22Rv1 (cell line): Measurements from ENCODE around the gene FOXP1.

Source experiments
- ZFX ChIP-seq: fragments of 450-650 bp; IDR thresholded peaks from 2 replicates; pipeline ENCODE4 v1.6.1; 2017; ENCODE audit warnings: antibody characterized with exemption, borderline replicate concordance
- TF ChIP-seq, protein P1 (sequence below): fragments of 450-650 bp; IDR thresholded peaks from 2 replicates; pipeline ENCODE4 v1.5.1; 2017; ENCODE audit warnings: mild to moderate bottlenecking

DNA sequence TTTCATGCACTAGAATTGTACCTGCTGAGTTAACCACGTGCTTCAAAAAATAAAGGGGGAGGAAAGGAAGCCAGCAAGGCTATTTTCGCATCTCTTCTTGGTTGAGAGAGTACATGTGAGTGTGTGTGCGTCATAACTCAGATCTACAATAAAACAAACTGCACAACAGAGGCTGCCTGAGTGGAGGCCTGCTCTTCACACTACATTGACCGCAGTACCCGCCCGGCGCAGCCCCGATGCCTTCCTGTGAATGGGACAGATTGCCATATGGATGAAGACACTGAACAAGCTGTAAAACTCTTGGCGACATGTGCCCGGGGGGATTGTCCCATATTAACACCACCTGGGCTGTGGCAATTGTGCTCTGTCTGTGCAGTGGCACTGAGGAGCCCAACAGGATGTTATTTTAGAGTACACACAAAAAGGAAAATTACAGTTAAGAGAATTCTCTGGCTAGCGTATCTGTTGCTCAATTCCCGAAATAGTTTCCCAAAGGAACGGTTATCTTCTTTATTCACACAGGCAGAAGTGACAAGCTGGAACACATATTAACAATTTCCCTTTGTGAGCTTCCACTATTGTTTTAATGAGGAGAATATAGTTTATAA lies 551.5 kb downstream of the FOXP1 start:
- TF ChIP-seq, protein P1, sequence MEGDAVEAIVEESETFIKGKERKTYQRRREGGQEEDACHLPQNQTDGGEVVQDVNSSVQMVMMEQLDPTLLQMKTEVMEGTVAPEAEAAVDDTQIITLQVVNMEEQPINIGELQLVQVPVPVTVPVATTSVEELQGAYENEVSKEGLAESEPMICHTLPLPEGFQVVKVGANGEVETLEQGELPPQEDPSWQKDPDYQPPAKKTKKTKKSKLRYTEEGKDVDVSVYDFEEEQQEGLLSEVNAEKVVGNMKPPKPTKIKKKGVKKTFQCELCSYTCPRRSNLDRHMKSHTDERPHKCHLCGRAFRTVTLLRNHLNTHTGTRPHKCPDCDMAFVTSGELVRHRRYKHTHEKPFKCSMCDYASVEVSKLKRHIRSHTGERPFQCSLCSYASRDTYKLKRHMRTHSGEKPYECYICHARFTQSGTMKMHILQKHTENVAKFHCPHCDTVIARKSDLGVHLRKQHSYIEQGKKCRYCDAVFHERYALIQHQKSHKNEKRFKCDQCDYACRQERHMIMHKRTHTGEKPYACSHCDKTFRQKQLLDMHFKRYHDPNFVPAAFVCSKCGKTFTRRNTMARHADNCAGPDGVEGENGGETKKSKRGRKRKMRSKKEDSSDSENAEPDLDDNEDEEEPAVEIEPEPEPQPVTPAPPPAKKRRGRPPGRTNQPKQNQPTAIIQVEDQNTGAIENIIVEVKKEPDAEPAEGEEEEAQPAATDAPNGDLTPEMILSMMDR = no peak
- no peak for TF ChIP-seq ZFX
